ENCODE measurements around the gene ENG. TPM values are rescaled to one million over a fixed set of nuclear protein-coding genes. Genes with fewer than 3 reads are reported as not detected.

The ENG gene
- polyA plus RNA-seq, 2 of the 4 experiments (the other 2 are of a cell fraction): 0.08 TPM; not detected in 1

DNA sequence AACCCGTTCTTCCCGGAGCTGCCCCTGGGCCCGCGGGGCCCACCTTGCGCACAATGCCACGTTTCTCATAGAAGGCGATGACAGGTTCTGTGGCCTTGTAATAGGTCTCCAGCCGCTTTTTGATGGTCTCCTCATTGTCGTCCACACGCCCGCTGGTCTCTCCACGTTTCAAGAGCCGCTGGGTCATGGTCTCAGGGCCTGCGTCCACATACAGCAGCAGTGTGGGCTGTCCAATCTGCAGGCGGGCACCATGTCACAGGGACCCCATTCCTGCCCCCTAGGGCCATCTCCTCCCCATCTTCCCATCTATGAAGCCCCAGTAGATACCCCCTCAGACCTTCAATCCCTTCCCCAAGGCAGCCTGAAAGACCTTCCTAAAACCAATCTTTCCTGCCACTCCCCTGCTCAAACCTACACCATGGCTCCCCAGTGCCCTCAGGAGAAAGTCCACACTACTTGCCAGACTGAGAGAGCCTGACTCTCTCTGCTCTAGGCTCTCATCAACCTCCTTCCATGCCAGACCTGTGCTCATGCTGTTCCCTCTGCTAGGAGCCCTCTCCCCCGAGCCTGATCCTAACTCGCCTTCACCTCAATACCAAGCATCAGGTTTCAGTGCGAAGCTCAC is 13.9 kb upstream of the ENG start:
- no peak for DNase-seq (ENCODE audit: low read depth in 1 of 2, low spot score in 1 of 2)
- TF ChIP-seq, protein P1, sequence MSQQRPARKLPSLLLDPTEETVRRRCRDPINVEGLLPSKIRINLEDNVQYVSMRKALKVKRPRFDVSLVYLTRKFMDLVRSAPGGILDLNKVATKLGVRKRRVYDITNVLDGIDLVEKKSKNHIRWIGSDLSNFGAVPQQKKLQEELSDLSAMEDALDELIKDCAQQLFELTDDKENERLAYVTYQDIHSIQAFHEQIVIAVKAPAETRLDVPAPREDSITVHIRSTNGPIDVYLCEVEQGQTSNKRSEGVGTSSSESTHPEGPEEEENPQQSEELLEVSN (IDR thresholded peaks at IDR 0.05; ENCODE audit: borderline replicate concordance, low read depth): no peak
- TF ChIP-seq ESRRA (IDR thresholded peaks at IDR 0.05; ENCODE audit: borderline replicate concordance, low read length) (no peak), BHLHE40 (IDR thresholded peaks at IDR 0.05; ENCODE audit: low read depth, low read length) (no peak), FOSL2 (IDR thresholded peaks at IDR 0.05) (no peak), FOSL2 (CRISPR knock-in tag; IDR thresholded peaks at IDR 0.05) (no peak), RAD21 (conservative IDR thresholded peaks at IDR 0.05 in 1 of 2, IDR thresholded peaks at IDR 0.05 in 1 of 2) (no peak), MAZ (IDR thresholded peaks at IDR 0.05; ENCODE audit: borderline replicate concordance, low read depth, low read length) (no peak), ZC3H11A (IDR thresholded peaks at IDR 0.05) (no peak), RARB (CRISPR knock-in tag; IDR thresholded peaks at IDR 0.05) (no peak), KDM5A (IDR thresholded peaks at IDR 0.05) (no peak), HOXA7 (CRISPR knock-in tag; IDR thresholded peaks at IDR 0.05) (no peak), TFCP2L1 (CRISPR knock-in tag; IDR thresholded peaks at IDR 0.05) (no peak), NPAS2 (CRISPR knock-in tag; IDR thresholded peaks at IDR 0.05; ENCODE audit: borderline replicate concordance) (no peak)
- TF ChIP-seq, protein P2, sequence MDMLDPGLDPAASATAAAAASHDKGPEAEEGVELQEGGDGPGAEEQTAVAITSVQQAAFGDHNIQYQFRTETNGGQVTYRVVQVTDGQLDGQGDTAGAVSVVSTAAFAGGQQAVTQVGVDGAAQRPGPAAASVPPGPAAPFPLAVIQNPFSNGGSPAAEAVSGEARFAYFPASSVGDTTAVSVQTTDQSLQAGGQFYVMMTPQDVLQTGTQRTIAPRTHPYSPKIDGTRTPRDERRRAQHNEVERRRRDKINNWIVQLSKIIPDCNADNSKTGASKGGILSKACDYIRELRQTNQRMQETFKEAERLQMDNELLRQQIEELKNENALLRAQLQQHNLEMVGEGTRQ (IDR thresholded peaks at IDR 0.05): no peak
- ChIA-PET CTCF (interaction anchor here (0.8 to 13.7 kb wide), 21 partner anchors 13 to 380 kb away, joined by 3 to 117 read pairs (median 20); partner anchors contain the start of genes CDK9, ENG, FPGS and ST6GALNAC4), POLR2A (no interaction called here)
- ATAC-seq: no peak
- Histone ChIP-seq H3K9me3 (no peaks in the 10 kb centered on the region), H3K27ac (no peak overlapping the region), H3K4me2 (no peak overlapping the region), H3K4me3 (no peak overlapping the region), H3K4me1 (no peaks in the 10 kb centered on the region)
- no peak for FAIRE-seq
- 95% methylated on average over 18 of the region's 18 CpGs for WGBS (ENCODE audit: missing lambda C conversion rate)

DNA sequence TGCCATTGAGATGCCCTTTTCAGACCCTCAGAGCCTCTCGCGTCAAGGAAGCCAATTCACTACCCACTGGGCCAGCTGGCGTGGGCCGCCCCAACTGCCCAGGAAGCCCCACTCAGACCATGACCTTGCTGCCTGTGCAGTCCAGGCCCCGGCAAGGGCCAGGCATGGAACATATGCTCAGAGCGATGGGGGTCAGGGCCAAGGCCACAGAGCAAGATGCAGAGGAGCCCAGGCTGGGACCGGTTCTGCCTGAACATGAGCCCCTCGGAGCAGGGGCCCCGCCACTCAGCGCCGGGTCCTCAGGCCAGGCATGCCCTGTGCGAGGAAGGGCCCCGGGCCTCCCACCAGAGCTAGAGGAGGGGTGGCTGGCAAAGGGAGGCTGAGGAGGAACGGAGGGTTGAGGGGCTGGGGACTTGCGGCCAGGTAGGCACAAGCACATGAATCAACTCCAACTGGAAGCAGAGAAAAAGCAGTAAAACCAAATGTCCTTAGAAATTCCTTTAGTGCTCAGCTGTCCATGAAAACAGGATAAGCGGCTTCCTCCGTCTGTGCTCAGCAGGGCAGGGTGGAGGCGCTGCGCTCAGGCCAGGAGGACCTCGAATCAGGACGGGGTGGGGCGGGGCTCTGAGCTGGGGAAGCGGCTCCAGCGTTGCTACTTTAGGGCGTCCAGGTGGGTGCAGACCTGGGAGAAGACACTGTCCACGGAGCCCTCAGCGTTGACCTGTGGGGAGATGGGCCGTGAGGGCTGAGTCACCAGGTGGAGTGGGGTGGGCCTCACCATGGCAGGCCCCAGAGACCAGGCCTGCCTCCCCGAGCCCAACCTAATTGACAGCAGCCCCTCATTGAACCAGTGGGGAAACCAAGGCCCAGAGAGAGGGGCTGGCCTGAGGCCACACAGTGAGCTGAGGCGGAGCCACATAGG is 13.2 kb upstream of the ENG start:
- no peak for TF ChIP-seq HOXB5 (CRISPR knock-in tag; IDR thresholded peaks at IDR 0.05)
- no peak for TF ChIP-seq CBX2 (IDR thresholded peaks at IDR 0.05; ENCODE audit: borderline replicate concordance, low read depth)
- TF ChIP-seq MYC (IDR thresholded peaks at IDR 0.05; ENCODE audit: borderline replicate concordance, low read length): no peak
- TF ChIP-seq TP53 (CRISPR knock-in tag; IDR thresholded peaks at IDR 0.05): no peak
- TF ChIP-seq ZFP36 (IDR thresholded peaks at IDR 0.05; ENCODE audit: borderline replicate concordance, partially characterized antibody): no peak
- TF ChIP-seq, protein P3, sequence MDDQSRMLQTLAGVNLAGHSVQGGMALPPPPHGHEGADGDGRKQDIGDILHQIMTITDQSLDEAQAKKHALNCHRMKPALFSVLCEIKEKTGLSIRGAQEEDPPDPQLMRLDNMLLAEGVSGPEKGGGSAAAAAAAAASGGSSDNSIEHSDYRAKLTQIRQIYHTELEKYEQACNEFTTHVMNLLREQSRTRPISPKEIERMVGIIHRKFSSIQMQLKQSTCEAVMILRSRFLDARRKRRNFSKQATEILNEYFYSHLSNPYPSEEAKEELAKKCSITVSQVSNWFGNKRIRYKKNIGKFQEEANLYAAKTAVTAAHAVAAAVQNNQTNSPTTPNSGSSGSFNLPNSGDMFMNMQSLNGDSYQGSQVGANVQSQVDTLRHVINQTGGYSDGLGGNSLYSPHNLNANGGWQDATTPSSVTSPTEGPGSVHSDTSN (IDR thresholded peaks at IDR 0.05): no peak
- TF ChIP-seq, protein P4, sequence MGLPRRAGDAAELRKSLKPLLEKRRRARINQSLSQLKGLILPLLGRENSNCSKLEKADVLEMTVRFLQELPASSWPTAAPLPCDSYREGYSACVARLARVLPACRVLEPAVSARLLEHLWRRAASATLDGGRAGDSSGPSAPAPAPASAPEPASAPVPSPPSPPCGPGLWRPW (IDR thresholded peaks at IDR 0.05): no peak
- no peak for TF ChIP-seq KDM5A (IDR thresholded peaks at IDR 0.05)
- TF ChIP-seq HOXA7 (CRISPR knock-in tag; IDR thresholded peaks at IDR 0.05): no peak
- TF ChIP-seq JUNB (IDR thresholded peaks at IDR 0.05): no peak
- TF ChIP-seq MAZ (IDR thresholded peaks at IDR 0.05; ENCODE audit: borderline replicate concordance, low read depth, low read length): no peak
- no peak overlapping the region for H3K4me2 ChIP-seq
- no peak overlapping the region for H3K27ac ChIP-seq
- WGBS (ENCODE audit: missing lambda C conversion rate): 87% methylated on average over 28 of the region's 30 CpGs
- ATAC-seq: no peak
- ChIA-PET CTCF (interaction anchor here (0.8 to 13.7 kb wide), 12 partner anchors 9 to 279 kb away, joined by 3 to 117 read pairs (median 26); partner anchors contain the start of gene TOR2A), POLR2A (no interaction called here)
- FAIRE-seq: no peak
- H3K4me1 ChIP-seq: no peaks in the 10 kb centered on the region
- no peaks in the 10 kb centered on the region for H3K9me3 ChIP-seq
- DNase-seq (ENCODE audit: low read depth in 1 of 2, low spot score in 1 of 2): no peak
- H3K4me3 ChIP-seq: no peak overlapping the region
